ENCODE results near the gene MGMT. TPM values are rescaled to one million over a fixed set of nuclear protein-coding genes. Genes with fewer than 3 reads are reported as not detected.

MGMT gene
- total and polyA plus RNA-seq, 4 donors, result 9.9 to 39.6 (median 23.2) TPM

GRCh38 chr10:129470103-129470851 is 3.2 kb downstream of the MGMT start:
- no peak overlapping the region for H3K9ac ChIP-seq (ENCODE audit: insufficient read depth in 1 of 2, low read length in 2 of 2)
- ATAC-seq (ENCODE audit: insufficient read depth, low FRiP score) (no peak), DNase-seq (no peak)
- 74 to 79% methylated on average over 11 of the region's 11 CpGs for WGBS, 2 donors
- H3K9me3 ChIP-seq (ENCODE audit: control insufficient read depth in 4 of 4, insufficient read depth in 3 of 4, low read length in 3 of 4), result no peaks in the 10 kb centered on the region
- H3K27me3 ChIP-seq (ENCODE audit: control insufficient read depth in 3 of 3, insufficient read depth in 3 of 3, low read length in 2 of 3), result no peaks in the 10 kb centered on the region
- no peak overlapping the region for H3K4me3 ChIP-seq
- H3K27ac ChIP-seq (ENCODE audit: low read depth in 1 of 2, low read length in 1 of 2), result no peak overlapping the region
- no peak for TF ChIP-seq CTCF (IDR thresholded peaks at IDR 0.05; ENCODE audit: control extremely low read depth, extremely low read depth)
- peaks cover 2 to 17% (median 5%) of the 10 kb centered on the region in 5 donors for H3K4me1 ChIP-seq (ENCODE audit: control insufficient read depth in 5 of 5, insufficient read depth in 5 of 5, low read length in 5 of 5)
- H3K36me3 ChIP-seq (ENCODE audit: control insufficient read depth in 4 of 4, insufficient read depth in 4 of 4, low read length in 4 of 4), result peaks cover 0 to 2% (median 0%) of the 10 kb centered on the region in 4 donors

- no peak overlapping the region for H3K9ac ChIP-seq (ENCODE audit: insufficient read depth in 1 of 2, low read length in 2 of 2)
- DNase-seq (peak in 2 of 3 donors; percentile 55 to 69), ATAC-seq (ENCODE audit: insufficient read depth, low FRiP score) (no peak)
- no peaks in the 10 kb centered on the region for H3K9me3 ChIP-seq (ENCODE audit: control insufficient read depth in 4 of 4, insufficient read depth in 3 of 4, low read length in 3 of 4)
- peaks cover 0 to 2% (median 0%) of the 10 kb centered on the region in 4 donors for H3K36me3 ChIP-seq (ENCODE audit: control insufficient read depth in 4 of 4, insufficient read depth in 4 of 4, low read length in 4 of 4)
- WGBS, 2 donors, result 91 to 92% methylated on average over 16 of the region's 16 CpGs
- no peak for TF ChIP-seq CTCF (IDR thresholded peaks at IDR 0.05; ENCODE audit: control extremely low read depth, extremely low read depth)
- no peak overlapping the region for H3K27ac ChIP-seq (ENCODE audit: low read depth in 1 of 2, low read length in 1 of 2)
- peaks cover 0 to 12% (median 5%) of the 10 kb centered on the region in 5 donors for H3K4me1 ChIP-seq (ENCODE audit: control insufficient read depth in 5 of 5, insufficient read depth in 5 of 5, low read length in 5 of 5)
- no peak overlapping the region for H3K4me3 ChIP-seq
- H3K27me3 ChIP-seq (ENCODE audit: control insufficient read depth in 3 of 3, insufficient read depth in 3 of 3, low read length in 2 of 3), result no peaks in the 10 kb centered on the region
Measured at GRCh38 chr10:129471447-129472175, 4.6 kb downstream of the MGMT start.

DNA sequence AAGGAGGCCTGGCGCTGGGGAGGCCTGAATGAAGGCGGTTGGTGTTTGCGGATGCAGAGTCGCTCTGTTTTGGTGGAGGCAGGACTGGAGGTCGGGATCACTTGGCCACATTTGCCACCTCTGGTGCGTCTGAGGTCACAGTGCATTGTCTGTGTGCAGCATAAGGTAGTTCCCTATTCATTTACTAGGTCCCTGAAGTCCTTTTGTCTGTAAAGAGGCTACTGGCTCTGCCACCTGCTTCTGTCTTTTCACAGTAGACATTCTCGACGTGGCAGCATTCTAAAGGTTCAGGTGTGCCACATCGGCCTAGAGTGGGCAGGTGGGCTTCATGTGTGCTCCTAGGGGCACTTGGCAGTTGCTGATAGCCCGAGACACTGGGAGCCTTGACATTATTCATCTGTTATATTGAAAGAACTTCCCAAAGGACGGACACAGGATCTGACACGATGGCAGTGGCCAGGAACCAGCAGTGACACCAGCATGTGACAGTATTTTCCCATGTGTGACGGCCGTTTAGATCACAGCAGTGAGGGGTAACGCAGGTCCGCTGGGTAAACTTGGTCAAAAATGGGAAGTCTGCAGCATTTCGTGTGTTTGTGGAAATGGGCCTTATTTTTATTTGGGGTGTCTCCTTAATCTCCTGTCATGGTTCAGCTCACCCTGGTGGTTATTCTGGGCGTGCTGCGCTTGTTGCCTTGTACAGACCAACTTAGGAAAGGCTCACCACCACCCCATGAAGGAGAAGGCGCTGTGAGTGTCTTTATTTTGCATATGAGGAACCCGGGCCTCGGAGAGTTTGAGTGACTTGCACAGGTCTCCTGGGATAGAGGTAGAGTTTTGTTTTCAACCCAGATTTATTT is 5.9 kb downstream of the MGMT start:
- Histone ChIP-seq H3K4me1 (ENCODE audit: control insufficient read depth in 5 of 5, insufficient read depth in 5 of 5, low read length in 5 of 5) (peaks cover 0 to 9% (median 0%) of the 10 kb centered on the region in 5 donors), H3K9me3 (ENCODE audit: control insufficient read depth in 4 of 4, insufficient read depth in 3 of 4, low read length in 3 of 4) (no peaks in the 10 kb centered on the region), H3K27me3 (ENCODE audit: control insufficient read depth in 3 of 3, insufficient read depth in 3 of 3, low read length in 2 of 3) (no peaks in the 10 kb centered on the region), H3K4me3 (no peak overlapping the region), H3K36me3 (ENCODE audit: control insufficient read depth in 4 of 4, insufficient read depth in 4 of 4, low read length in 4 of 4) (peaks cover 0 to 2% (median 0%) of the 10 kb centered on the region in 4 donors), H3K9ac (ENCODE audit: insufficient read depth in 1 of 2, low read length in 2 of 2) (no peak overlapping the region), H3K27ac (ENCODE audit: low read depth in 1 of 2, low read length in 1 of 2) (no peak overlapping the region)
- no peak for TF ChIP-seq CTCF (IDR thresholded peaks at IDR 0.05; ENCODE audit: control extremely low read depth, extremely low read depth)
- WGBS, 2 donors, result 94% methylated on average over 22 of the region's 22 CpGs
- ATAC-seq (ENCODE audit: insufficient read depth, low FRiP score), result no peak
- DNase-seq, result no peak
